Effector memory CD4-positive, alpha-beta T cell (primary cell): ENCODE results near the gene TSPAN15.

Source experiments
- DNase-seq, 3 donors: peaks; one replicate each; pipeline ENCODE4 v3.0.0-alpha.2; 2020
- H3K27ac ChIP-seq: 2 replicates; pipeline ENCODE4 v1.7.0; 2013; ENCODE audit warnings: mild to moderate bottlenecking, low read length, moderate library complexity; ENCODE audit not compliant: insufficient read depth, poor library complexity, severe bottlenecking
- H3K27me3 ChIP-seq: replicated peaks from 2 replicates; pipeline ENCODE4 v1.7.0; 2013; ENCODE audit warnings: mild to moderate bottlenecking, low read length; ENCODE audit not compliant: insufficient read depth, control insufficient read depth, poor library complexity, severe bottlenecking
- H3K36me3 ChIP-seq: 2 replicates; pipeline ENCODE4 v1.7.0; 2013; ENCODE audit warnings: mild to moderate bottlenecking, low read length, moderate library complexity; ENCODE audit not compliant: control insufficient read depth, insufficient read depth
- H3K4me1 ChIP-seq: 2 replicates; pipeline ENCODE4 v1.7.0; 2013; ENCODE audit warnings: low read length, mild to moderate bottlenecking; ENCODE audit not compliant: control insufficient read depth, insufficient read depth, poor library complexity, severe bottlenecking
- H3K4me3 ChIP-seq: 2 replicates; pipeline ENCODE4 v1.7.0; 2013; ENCODE audit warnings: low read length, low read depth, mild to moderate bottlenecking; ENCODE audit not compliant: insufficient read depth, poor library complexity, severe bottlenecking
- H3K9me3 ChIP-seq: 2 replicates; pipeline ENCODE4 v1.7.0; 2013; ENCODE audit warnings: mild to moderate bottlenecking, low read length, moderate library complexity; ENCODE audit not compliant: control insufficient read depth

Gene TSPAN15

DNA sequence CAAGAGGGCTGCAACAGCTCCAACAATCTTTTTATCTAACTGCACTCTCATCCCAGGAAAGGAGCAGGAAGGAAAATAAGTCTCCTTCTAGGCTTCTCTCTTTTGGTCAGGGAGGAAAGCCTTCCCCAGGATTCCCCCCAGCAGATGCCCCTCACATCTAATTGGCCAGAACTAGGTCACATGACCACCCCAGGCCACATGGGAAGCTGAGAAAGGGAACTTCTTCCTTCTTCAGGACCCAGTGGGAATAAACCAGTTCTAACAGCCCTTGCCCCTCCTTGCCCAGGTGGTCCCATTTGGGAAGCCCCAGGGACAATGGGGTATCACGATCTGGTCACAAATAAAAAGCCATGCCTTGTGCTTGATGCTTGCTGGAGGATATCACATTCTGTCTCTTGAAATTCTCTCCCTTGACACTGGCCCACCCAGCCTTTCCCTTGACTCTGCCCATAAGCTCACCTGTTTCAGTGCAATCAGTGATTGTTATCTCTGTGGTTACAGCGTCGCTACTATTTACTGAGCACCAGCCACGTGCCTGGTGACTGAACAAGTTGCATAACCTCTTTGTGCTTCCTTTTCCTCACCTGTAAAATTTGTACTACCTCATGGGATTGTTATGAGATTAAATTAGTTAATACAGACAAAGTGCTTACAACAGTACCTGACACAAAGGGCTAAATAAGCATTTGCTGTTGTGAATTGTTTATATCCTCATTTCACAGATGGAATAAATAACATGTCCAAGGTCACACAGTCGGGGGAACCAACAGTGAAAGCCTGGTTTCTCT, 25.6 kb upstream of the TSPAN15 start:
- DNase-seq, result peak; percentile 47 to 60 (median 50)
- Histone ChIP-seq H3K27me3 (no peaks in the 10 kb centered on the region), H3K4me1 (peaks cover 38% of the 10 kb centered on the region), H3K9me3 (no peaks in the 10 kb centered on the region), H3K36me3 (no peaks in the 10 kb centered on the region), H3K27ac (peak overlapping the region; percentile 54), H3K4me3 (no peak overlapping the region)

DNA sequence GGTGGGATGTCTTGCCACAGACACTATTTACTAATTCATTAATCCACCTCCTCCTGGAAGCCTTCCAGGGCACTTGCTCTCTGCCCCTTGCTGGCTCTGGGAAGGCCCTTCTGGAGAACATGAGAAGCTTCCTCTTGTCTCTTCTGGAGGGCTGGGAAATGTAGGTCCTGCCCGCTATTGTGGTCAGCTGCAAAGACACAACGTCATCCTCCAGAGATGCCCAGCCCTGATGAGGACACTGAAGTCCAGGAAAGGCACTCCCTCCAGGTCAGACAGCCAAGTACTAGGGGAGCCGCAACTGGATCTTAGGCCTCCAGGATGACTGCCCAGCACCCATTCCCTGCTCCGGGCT, 24.9 kb upstream of the TSPAN15 start:
- no peak for DNase-seq
- H3K9me3 ChIP-seq, result no peaks in the 10 kb centered on the region
- H3K27me3 ChIP-seq, result no peaks in the 10 kb centered on the region
- H3K4me1 ChIP-seq, result peaks cover 38% of the 10 kb centered on the region
- H3K4me3 ChIP-seq, result no peak overlapping the region
- H3K27ac ChIP-seq, result peak overlapping the region; percentile 54
- H3K36me3 ChIP-seq, result no peaks in the 10 kb centered on the region

DNA sequence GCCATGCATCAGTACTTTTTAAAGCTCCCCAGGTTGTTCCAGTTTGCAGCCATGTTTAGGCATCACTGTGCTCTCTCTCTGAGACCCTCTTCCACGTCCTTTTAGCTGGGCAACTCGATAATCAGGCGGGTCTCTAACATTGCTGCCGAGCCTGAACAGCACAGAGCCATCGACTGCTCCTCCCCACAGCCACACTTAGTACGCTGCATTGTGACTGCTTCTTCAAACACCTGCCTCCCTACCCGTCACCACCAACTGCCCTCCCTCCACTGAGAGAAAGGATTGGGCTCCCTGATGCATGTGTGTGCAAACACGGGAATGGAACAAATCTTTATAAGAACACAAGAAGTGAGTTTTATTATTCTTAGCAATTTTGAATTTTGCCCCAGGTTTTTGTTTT, 23.1 kb upstream of the TSPAN15 start:
- peaks cover 38% of the 10 kb centered on the region for H3K4me1 ChIP-seq
- no peaks in the 10 kb centered on the region for H3K9me3 ChIP-seq
- no peaks in the 10 kb centered on the region for H3K27me3 ChIP-seq
- DNase-seq, result no peak
- no peak overlapping the region for H3K27ac ChIP-seq
- no peaks in the 10 kb centered on the region for H3K36me3 ChIP-seq
- H3K4me3 ChIP-seq, result no peak overlapping the region

DNA sequence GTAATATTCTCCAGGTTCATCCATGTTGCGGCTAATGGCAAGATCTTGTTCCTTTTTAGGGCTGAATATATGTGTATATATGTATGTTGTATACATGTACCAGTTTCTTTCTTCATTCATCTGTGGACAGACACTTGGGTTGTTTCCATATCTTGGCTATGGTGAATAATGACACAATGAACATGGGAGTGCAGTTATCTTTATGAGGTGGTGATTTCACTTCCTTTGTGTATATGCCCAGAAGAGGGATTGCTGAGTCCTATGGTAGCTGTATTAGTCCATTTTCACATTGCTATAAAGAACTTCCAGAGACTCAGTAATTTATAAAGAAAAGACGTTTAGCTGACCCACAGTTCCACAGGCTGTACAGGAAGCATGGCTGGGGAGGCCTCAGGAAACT, 17.1 kb upstream of the TSPAN15 start:
- H3K9me3 ChIP-seq, result no peaks in the 10 kb centered on the region
- H3K4me1 ChIP-seq, result no peaks in the 10 kb centered on the region
- no peaks in the 10 kb centered on the region for H3K36me3 ChIP-seq
- no peak for DNase-seq
- H3K4me3 ChIP-seq, result no peak overlapping the region
- no peak overlapping the region for H3K27ac ChIP-seq
- no peaks in the 10 kb centered on the region for H3K27me3 ChIP-seq

DNA sequence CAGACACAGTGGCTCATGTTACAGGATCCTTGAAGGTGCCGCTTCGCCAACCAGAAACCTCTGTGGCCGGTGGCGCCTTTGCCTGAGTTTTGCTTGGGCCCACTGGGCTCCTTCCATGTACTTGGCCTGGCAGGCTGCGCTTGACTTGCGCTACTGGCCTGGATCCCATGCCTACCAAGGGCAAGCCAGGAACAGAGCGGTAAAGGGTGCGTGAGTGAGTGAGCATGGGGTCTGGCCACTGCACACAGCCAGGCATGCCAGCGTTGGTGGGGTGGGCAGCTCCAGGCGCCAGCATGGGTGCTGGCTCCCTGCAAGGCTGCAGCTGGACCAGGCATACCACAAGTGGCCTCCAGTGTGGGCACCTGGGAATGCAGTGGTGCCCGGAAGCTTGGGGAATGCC, 16.3 kb upstream of the TSPAN15 start:
- no peak overlapping the region for H3K4me3 ChIP-seq
- H3K27me3 ChIP-seq, result no peaks in the 10 kb centered on the region
- no peak for DNase-seq
- no peak overlapping the region for H3K27ac ChIP-seq
- H3K36me3 ChIP-seq, result no peaks in the 10 kb centered on the region
- H3K9me3 ChIP-seq, result no peaks in the 10 kb centered on the region
- H3K4me1 ChIP-seq, result no peaks in the 10 kb centered on the region

DNA sequence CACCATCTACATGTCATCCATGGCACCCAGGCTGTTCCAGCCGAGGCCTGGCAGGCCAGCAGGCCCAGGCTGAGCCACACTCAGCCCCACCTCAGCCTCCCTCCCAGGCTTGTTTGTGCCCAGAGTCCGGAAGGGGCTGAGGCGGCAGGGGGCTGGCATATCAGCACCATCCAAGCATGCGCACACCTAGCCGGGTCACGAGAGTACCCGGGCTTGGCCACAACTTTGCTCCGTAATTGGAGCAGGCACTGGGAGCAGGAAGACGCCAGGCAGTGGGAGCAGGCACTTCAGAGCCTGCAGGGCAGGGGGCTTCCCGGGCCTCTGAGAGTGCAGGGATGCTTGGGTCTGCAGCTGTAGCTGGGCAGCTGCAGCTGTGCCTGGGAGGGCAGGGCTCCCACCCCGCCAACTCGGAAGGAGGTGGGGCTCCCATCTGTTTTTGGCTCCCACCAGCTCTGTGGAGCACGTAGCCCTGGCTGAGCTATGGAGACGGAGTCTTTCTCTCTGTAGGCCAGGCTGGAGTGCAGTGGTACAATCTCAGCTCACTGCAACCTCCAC, 15.2 kb upstream of the TSPAN15 start:
- Histone ChIP-seq H3K4me3 (no peak overlapping the region), H3K36me3 (no peaks in the 10 kb centered on the region), H3K4me1 (no peaks in the 10 kb centered on the region), H3K27me3 (no peaks in the 10 kb centered on the region), H3K9me3 (no peaks in the 10 kb centered on the region), H3K27ac (no peak overlapping the region)
- DNase-seq, result no peak

DNA sequence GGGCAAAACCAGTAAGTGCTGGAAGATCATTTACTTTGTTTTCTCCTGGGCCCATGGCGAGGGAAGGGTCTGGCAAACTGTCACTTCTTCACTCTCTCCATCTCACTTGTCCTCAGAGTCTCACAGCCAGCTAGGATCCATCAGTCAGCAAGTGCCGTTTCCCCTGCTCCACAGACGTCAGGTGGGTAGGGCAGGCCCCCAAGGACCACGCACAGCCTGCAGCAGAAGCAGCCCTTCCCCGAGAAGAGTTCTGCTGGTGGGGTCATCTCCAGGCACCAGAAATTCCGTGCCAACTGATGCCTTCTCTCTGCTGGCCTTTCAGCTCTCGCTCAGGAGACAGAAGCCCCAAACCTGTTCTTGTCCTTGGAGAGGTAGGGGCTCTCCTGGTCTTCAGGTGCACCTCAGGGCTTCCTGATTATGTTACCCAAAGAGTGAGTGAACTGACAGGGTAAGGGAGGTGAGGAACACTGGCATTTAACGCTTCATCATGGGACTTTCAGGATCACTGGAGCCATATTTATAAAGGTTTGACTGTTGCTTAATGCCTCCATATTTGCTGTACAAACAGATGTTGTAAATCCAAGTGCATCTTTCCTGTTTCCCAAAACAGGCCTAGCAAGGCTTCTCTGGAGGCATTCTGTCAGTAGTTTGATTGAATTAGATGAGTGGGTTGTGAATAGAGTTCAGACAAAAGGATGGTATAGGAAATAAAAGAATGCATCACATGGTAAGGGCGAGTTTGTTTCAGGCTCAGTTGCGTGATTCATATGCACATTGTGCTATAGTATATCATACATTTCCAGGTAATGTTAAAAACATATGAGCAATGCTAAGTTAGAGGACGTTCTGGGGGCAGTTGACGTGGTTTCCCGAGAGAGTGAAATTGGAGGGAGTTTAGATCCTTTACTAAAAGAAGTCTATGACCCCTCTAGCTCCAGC, 13.7 kb upstream of the TSPAN15 start:
- Histone ChIP-seq H3K27me3 (no peaks in the 10 kb centered on the region), H3K4me1 (no peaks in the 10 kb centered on the region), H3K9me3 (no peaks in the 10 kb centered on the region), H3K4me3 (no peak overlapping the region), H3K36me3 (no peaks in the 10 kb centered on the region), H3K27ac (no peak overlapping the region)
- DNase-seq, result no peak

DNA sequence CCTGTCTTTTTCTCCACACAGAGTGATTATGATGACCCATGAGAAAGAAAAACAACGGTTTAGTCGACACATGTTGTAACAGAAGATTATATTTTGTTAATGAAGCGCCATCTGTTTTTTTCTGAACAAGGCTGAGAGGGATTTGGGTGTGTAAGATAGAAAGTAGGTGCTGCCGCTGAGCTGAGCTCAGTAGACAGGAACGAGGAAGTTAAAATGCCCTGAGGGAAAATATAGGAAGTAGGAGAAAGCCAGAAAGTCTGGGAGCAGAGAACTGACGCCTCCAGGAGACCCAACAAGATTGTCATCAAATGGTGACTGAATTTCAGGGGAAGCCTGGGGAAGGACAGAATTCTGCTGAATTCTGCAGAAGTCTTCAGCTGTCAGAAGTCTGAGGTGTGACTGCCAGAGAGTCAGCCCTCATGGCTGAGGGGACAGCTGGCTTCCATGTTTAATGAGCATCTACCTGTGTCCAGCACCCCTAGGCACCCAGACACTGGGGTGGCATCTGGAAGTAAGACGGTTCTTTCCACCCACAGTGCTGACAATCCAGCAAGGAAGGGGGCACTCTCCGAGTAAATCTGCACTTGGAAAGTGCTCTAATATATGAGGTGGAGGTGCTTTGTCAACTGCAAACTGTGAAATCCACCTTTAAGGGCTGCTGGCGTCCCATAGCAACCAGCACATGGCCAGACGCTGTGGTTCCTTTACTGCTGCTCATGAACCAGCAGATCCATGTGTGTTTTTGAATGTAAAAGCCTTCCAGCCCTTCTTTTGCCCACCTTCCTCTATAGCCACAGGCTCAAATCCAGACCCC, 12.5 kb upstream of the TSPAN15 start:
- Histone ChIP-seq H3K27ac (no peak overlapping the region), H3K4me3 (no peak overlapping the region), H3K4me1 (no peaks in the 10 kb centered on the region), H3K9me3 (no peaks in the 10 kb centered on the region), H3K36me3 (no peaks in the 10 kb centered on the region), H3K27me3 (no peaks in the 10 kb centered on the region)
- no peak for DNase-seq

DNA sequence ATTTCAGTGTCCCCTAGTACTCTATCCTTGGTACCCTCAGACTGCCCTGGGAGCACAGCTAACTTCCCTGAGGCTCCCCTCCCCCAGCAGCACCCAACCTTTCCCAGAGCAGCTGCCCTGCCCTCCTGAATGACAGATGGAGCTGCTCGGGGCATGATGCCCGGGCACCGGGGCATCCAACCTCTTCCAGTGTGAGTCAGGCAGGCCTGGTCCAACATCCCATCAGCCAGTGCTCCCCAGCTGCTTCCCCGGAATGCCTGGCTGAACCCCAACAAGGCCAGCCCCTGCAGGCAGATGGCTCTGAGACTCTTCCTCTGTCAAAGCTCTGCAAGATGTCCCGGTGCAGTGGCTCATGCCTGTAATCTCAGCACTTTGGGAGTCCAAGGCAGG, 11.9 kb upstream of the TSPAN15 start:
- Histone ChIP-seq H3K36me3 (no peaks in the 10 kb centered on the region), H3K27ac (no peak overlapping the region), H3K27me3 (no peaks in the 10 kb centered on the region), H3K9me3 (no peaks in the 10 kb centered on the region), H3K4me1 (no peaks in the 10 kb centered on the region), H3K4me3 (no peak overlapping the region)
- no peak for DNase-seq
